COLO829 (cell line): ENCODE measurements around the gene SMAP1.

Source experiments
- DNase-seq: peaks from one replicate; pipeline ENCODE4 v3.0.0; 2012; ENCODE audit warnings: low spot score

SMAP1 gene

DNA sequence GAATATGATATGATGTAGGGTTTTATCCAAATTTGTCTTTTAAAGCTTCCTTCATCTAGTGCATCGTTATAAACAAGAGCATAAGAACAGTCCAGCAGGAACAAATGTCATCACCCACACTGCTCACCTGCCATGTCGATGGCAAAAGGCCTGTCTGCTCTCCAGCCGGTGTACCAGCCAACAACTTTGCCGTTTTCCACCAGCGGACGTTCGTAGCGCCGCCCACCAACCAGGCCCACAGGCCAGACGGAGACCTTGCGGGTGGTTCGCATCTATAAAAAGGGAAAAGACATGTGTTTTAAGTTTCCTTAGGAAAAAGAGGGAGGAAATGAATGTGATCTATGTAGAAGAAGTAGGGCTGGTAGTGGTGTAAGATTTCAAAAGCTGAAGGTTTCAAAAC is 226.3 kb downstream of the SMAP1 start:
- DNase-seq = no peak

DNA sequence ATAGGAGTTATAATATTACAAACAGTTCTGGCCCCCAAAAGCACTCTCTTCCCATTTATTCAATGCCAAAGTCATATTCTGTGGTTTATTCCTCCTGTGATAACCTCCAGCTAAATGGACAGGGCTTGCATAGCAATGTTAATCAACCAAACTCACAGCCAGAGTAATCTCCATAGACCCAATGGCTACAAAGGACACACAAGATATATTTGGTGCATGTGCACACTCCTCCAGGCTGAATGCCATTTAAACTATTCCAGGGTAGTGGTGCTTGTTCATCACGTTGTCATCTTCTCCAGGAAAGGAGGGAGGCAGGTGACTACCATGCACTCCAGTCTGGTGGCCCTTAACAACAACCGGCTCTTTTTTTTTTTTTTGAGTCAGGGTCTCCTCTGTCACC is 232.4 kb downstream of the SMAP1 start:
- no peak for DNase-seq

DNA sequence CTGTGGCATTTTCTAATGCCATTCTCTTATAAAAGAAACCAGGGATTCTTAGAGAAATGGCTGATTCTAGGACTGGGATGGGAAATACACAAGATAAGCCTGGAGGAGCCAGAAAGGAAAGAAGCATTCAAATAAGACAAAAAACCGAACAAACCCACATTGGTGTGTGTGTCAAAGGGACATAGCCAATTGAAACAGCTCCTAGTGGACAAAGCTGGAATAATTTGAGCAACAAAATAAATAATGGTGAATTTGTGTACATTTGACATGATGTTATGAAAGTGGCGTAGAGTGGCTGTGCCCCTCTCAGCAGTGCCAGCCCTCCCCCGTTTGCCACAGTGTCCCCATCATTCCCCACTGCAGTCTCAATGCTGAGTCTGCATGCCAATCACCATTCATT is 233.6 kb downstream of the SMAP1 start:
- DNase-seq = no peak

DNA sequence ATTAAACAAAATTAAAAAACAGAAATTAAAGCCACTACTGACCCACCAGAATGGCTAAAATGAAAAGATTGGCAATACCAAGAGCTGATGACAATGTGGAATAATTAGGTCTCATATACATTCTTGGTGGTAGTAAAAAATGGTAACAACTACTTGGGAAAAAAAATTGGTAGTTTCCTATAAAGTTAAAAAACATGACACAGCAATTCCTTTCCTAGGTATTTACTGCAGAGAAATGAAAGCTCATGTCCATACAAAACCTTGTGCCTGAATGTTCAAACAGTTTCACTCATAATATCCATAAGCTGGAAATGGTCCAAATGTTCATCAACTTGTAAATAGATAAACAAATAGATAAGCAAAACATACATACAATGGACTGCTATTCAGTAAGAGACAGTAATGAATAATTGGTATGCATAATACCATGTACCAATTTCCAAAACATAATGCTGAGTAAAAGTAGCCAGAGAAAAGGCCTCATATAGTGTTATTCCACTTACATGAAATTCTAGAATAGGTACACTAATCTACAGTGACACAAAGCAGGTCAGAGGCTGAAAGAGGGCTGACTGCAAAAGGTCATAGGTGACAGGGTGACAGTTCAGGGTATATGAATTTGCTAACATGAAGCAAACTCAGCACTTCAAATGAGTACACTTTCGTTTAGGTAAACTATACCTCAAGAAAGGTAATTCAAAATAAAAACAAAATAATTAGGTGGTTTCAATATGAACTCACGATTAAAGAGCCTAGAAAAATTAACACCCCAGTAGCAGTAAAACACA is 236.2 kb downstream of the SMAP1 start:
- DNase-seq = no peak

DNA sequence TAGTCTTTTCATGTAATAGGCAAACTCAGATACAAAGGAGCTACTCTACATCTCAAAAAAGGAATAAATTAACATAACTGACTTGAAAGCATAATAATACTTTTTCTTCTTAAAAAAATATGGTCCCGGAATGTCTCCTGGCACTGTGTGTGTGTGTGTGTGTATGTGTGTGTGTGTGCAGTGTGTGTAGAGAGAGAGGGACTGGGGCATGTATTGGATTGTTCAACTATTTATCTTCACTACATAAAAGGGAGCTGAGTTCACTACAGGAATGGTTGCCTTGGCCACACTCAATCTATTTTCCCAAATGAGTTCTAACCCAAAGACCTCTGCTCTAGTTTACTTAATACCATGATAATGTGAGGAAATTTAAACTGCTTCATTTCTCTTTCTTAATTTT is 238.1 kb downstream of the SMAP1 start:
- DNase-seq = no peak
